Right lobe of liver (tissue), 4 donors: ENCODE data around the gene NSUN6.

Experiments used
- POLR2A ChIP-seq: fragments of 450-650 bp; IDR thresholded peaks from one replicate; pipeline ENCODE4 v1.6.1; 2017; ENCODE audit warnings: antibody characterized with exemption, mild to moderate bottlenecking
- TF ChIP-seq, protein P1 (sequence below), 4 donors: fragments of 200-600 bp in 3 of 4; fragments of 450-650 bp in 1 of 4; IDR thresholded peaks; one replicate each; pipeline versions ENCODE4 v1.5.1 to v1.8.0; 2016 to 2022; ENCODE audit warnings: antibody characterized with exemption in 4 of 4, mild to moderate bottlenecking in 2 of 4
- donor health status: DM: no; HTN: no; CAD: no.
- donor health status: DM: no; HTN: no; CAD: no.
- donor health status: DM: no; HTN: yes; CAD: no.

DNA sequence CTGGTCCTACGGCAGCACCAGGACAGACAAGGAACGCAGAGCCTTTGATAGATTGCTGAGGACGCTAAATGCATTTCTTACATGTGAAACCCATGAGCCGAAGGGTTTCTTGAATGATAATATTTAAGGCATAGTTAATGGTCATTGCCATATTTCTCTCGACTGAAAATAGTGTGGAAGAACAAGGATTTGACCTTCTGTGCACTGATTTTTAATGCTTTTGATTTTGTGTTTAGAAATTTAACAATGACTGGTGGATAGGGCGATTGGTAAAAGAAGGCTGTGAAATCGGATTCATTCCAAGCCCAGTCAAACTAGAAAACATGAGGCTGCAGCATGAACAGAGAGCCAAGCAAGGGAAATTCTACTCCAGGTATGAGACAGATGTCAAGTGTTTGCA is 150.8 kb downstream of the NSUN6 start:
- TF ChIP-seq, protein P1, sequence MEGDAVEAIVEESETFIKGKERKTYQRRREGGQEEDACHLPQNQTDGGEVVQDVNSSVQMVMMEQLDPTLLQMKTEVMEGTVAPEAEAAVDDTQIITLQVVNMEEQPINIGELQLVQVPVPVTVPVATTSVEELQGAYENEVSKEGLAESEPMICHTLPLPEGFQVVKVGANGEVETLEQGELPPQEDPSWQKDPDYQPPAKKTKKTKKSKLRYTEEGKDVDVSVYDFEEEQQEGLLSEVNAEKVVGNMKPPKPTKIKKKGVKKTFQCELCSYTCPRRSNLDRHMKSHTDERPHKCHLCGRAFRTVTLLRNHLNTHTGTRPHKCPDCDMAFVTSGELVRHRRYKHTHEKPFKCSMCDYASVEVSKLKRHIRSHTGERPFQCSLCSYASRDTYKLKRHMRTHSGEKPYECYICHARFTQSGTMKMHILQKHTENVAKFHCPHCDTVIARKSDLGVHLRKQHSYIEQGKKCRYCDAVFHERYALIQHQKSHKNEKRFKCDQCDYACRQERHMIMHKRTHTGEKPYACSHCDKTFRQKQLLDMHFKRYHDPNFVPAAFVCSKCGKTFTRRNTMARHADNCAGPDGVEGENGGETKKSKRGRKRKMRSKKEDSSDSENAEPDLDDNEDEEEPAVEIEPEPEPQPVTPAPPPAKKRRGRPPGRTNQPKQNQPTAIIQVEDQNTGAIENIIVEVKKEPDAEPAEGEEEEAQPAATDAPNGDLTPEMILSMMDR (IDR thresholded peaks at IDR 0.05), result no peak
- TF ChIP-seq POLR2A, result no peak
